SK-N-SH (cell line): ENCODE results near the gene STEEP1. TPM values are rescaled to one million over a fixed set of nuclear protein-coding genes. Genes with fewer than 3 reads are reported as not detected.
"Not testable (repeated sequence)": the region's sequence is repeated elsewhere in the genome, so short reads cannot be mapped to it uniquely, and the experiment has no call there.

Source experiments
- CTCF ChIA-PET: fragments of 300-600, 350-600 bp; formaldehyde crosslinking; extraction: SDS; loops from one replicate; lab custom pipeline; 2021; lab: Yijun Ruan, JAX
- POLR2A ChIA-PET: fragments of 350-600 bp; sonication (Branson Sonifier 250); formaldehyde crosslinking; extraction: SDS; loops from one replicate; lab custom pipeline; 2020; ENCODE audit warnings: antibody characterized with exemption, inconsistent platforms; lab: Yijun Ruan, JAX
- DNase-seq: peaks from one replicate; pipeline ENCODE4 v3.0.0; 2012
- H2AFZ ChIP-seq: fragments of 200-600 bp; sonication (generic); 2 replicates; pipeline ENCODE4 v1.8.1; 2016; ENCODE audit warnings: antibody characterized with exemption, mild to moderate bottlenecking, low read depth
- H3F3A ChIP-seq: fragments of 200-600 bp; sonication (generic); replicated peaks from 2 replicates; pipeline ENCODE3; 2016; ENCODE audit warnings: antibody characterized with exemption, mild to moderate bottlenecking; ENCODE audit not compliant: insufficient read depth
- H3K27ac ChIP-seq, 2 experiments: fragments of 200-500 bp in 1 of 2; fragments of 200-600 bp in 1 of 2; sonication (Bioruptor generic) in 1 of 2; sonication (generic), shearing (Covaris generic) in 1 of 2; 2 replicates each; pipeline versions ENCODE4 v1.5.1 to v1.6.1; 2014 to 2016; ENCODE audit warnings: low read depth in 2 of 2, inconsistent platforms in 1 of 2, low read length in 1 of 2, mild to moderate bottlenecking in 1 of 2, mixed read lengths in 1 of 2
- H3K27me3 ChIP-seq: fragments of 200-600 bp; sonication (generic), shearing (Covaris generic); 2 replicates; pipeline ENCODE4 v1.6.1; 2016; ENCODE audit warnings: mixed run types; ENCODE audit not compliant: insufficient read depth
- H3K36me3 ChIP-seq, 2 experiments: fragments of 200-500 bp in 1 of 2; fragments of 200-600 bp in 1 of 2; sonication (Bioruptor generic) in 1 of 2; sonication (generic) in 1 of 2; replicated peaks in 1 of 2; 2 replicates each; pipeline versions ENCODE3 to v1.5.1; 2014 to 2016; ENCODE audit warnings: low read length in 1 of 2, mild to moderate bottlenecking in 1 of 2; ENCODE audit not compliant: insufficient read depth in 2 of 2, control insufficient read depth in 1 of 2
- H3K4me1 ChIP-seq, 2 experiments: fragments of 200-500 bp in 1 of 2; fragments of 200-600 bp in 1 of 2; sonication (Bioruptor generic) in 1 of 2; sonication (generic), shearing (Covaris generic) in 1 of 2; 2 replicates each; pipeline versions ENCODE4 v1.5.1 to v1.6.1; 2014 to 2016; ENCODE audit warnings: low read depth in 1 of 2, low read length in 1 of 2, mixed run types in 1 of 2; ENCODE audit not compliant: insufficient read depth in 2 of 2, control insufficient read depth in 1 of 2
- H3K4me2 ChIP-seq: fragments of 200-600 bp; sonication (generic), shearing (Covaris generic); 2 replicates; pipeline ENCODE4 v1.6.1; 2017; ENCODE audit warnings: mixed run types
- H3K4me3 ChIP-seq, 2 experiments: fragments of 200-500 bp in 1 of 2; fragments of 200-600 bp in 1 of 2; sonication (Bioruptor generic) in 1 of 2; sonication (generic), shearing (Covaris generic) in 1 of 2; 2 replicates each; pipeline versions ENCODE4 v1.5.1 to v1.8.1; 2014 to 2016; ENCODE audit warnings: low read depth in 2 of 2, inconsistent platforms in 1 of 2, low read length in 1 of 2, mild to moderate bottlenecking in 1 of 2, mixed read lengths in 1 of 2, moderate library complexity in 1 of 2
- H3K79me2 ChIP-seq: fragments of 200-600 bp; sonication (generic); 2 replicates; pipeline ENCODE4 v1.8.1; 2017; ENCODE audit warnings: mild to moderate bottlenecking; ENCODE audit not compliant: insufficient read depth
- H3K9ac ChIP-seq: fragments of 200-600 bp; sonication (generic); 2 replicates; pipeline ENCODE4 v1.6.1; 2017; ENCODE audit warnings: mixed run types
- H3K9me2 ChIP-seq: fragments of 200-600 bp; sonication (generic); 2 replicates; pipeline ENCODE4 v1.6.1; 2017; ENCODE audit warnings: mixed run types
- H3K9me3 ChIP-seq: fragments of 200-600 bp; sonication (generic); 2 replicates; pipeline ENCODE4 v1.6.1; 2017; ENCODE audit warnings: mixed run types, mild to moderate bottlenecking, moderate library complexity
- H4K20me1 ChIP-seq: fragments of 200-600 bp; sonication (generic); 2 replicates; pipeline ENCODE4 v1.6.1; 2017; ENCODE audit warnings: mild to moderate bottlenecking, mixed run types; ENCODE audit not compliant: insufficient read depth
- ELF1 ChIP-seq: IDR thresholded peaks from 2 replicates; pipeline ENCODE4 v1.4.0; 2012
- FOSL2 ChIP-seq: IDR thresholded peaks from 2 replicates; pipeline ENCODE4 v1.4.0; 2012; ENCODE audit warnings: low read depth, mild to moderate bottlenecking, moderate library complexity, borderline replicate concordance
- FOXJ3 ChIP-seq: sonication (generic); formaldehyde crosslinking; IDR thresholded peaks from 2 replicates; pipeline ENCODE4 v1.5.1; 2020; ENCODE audit warnings: mild to moderate bottlenecking, missing genetic modification reagents
- FOXM1 ChIP-seq: IDR thresholded peaks from 2 replicates; pipeline ENCODE4 v1.4.0; 2012; ENCODE audit warnings: low read depth, mild to moderate bottlenecking
- GABPA ChIP-seq: IDR thresholded peaks from 2 replicates; pipeline ENCODE4 v1.4.0; 2012; ENCODE audit warnings: low read depth, mild to moderate bottlenecking
- GATA2 ChIP-seq: sonication (generic); formaldehyde crosslinking; IDR thresholded peaks from 2 replicates; pipeline ENCODE4 v1.5.0; 2020; ENCODE audit warnings: mild to moderate bottlenecking, missing genetic modification reagents
- JUND ChIP-seq: IDR thresholded peaks from 2 replicates; pipeline ENCODE4 v1.4.0; 2012
- MXI1 ChIP-seq: IDR thresholded peaks from 2 replicates; pipeline ENCODE4 v1.6.1; 2012; ENCODE audit warnings: mild to moderate bottlenecking, low read depth, low read length, improper control_type of control experiment
- NRF1 ChIP-seq: IDR thresholded peaks from 2 replicates; pipeline ENCODE4 v1.6.1; 2012; ENCODE audit warnings: low read depth, mild to moderate bottlenecking, low read length
- POLR2AphosphoS5 ChIP-seq: IDR thresholded peaks from 2 replicates; pipeline ENCODE4 v1.6.1; 2012; ENCODE audit warnings: low read depth, low read length
- RAD21 ChIP-seq: IDR thresholded peaks from 2 replicates; pipeline ENCODE4 v1.6.1; 2012; ENCODE audit warnings: mild to moderate bottlenecking, low read length
- RCOR1 ChIP-seq: fragments of 150-350 bp; IDR thresholded peaks from 2 replicates; pipeline ENCODE4 v1.6.1; 2017; ENCODE audit warnings: antibody characterized with exemption, low read length
- RFX5 ChIP-seq: IDR thresholded peaks from 2 replicates; pipeline ENCODE4 v1.6.1; 2012; ENCODE audit warnings: mild to moderate bottlenecking, improper control_type of control experiment, low read length
- SIN3A ChIP-seq: IDR thresholded peaks from 2 replicates; pipeline ENCODE4 v1.6.1; 2012; ENCODE audit warnings: low read depth, mild to moderate bottlenecking, low read length, moderate library complexity, borderline replicate concordance
- YY1 ChIP-seq: IDR thresholded peaks from 2 replicates; pipeline ENCODE4 v1.4.0; 2012; ENCODE audit warnings: low read depth, mild to moderate bottlenecking
- WGBS: methylation state at CpG from one replicate; pipeline ENCODE4 v1.1.6; 2017; ENCODE audit warnings: low lambda C conversion rate; 5-methylcytosine and 5-hydroxymethylcytosine counted together
- polyA plus RNA-seq, 3 experiments: library from polyadenylated mRNA; depleted of rRNA; stranded (reverse); fragments of >200 nt; gene quantifications; 2 replicates each; pipeline ENCODE4 v1.2.3, GENCODE V29; 2012
- TF ChIP-seq, protein P1 (sequence below): IDR thresholded peaks from 2 replicates; pipeline ENCODE4 v1.4.0; 2012; ENCODE audit warnings: low read depth, borderline replicate concordance
- TF ChIP-seq, protein P2 (sequence below): fragments of 150-350 bp; IDR thresholded peaks from 2 replicates; pipeline ENCODE4 v1.6.1; 2017; ENCODE audit warnings: antibody characterized with exemption, low read length, low read depth, borderline replicate concordance
- TF ChIP-seq, protein P3 (sequence below): fragments of 200-600 bp; sonication (generic); IDR thresholded peaks from 2 replicates; pipeline ENCODE4 v1.6.1; 2017; ENCODE audit warnings: antibody characterized with exemption, mild to moderate bottlenecking, moderate library complexity
- TF ChIP-seq, protein P4 (sequence below): IDR thresholded peaks from 2 replicates; pipeline ENCODE4 v1.4.0; 2012; ENCODE audit warnings: low read depth, borderline replicate concordance
- TF ChIP-seq, protein P5 (sequence below): IDR thresholded peaks from 2 replicates; pipeline ENCODE4 v1.4.0; 2012; ENCODE audit warnings: low read depth

The STEEP1 gene
- polyA plus RNA-seq, 1 of the 3 experiments (the other 2 are of a cell fraction): 19.2 TPM

DNA sequence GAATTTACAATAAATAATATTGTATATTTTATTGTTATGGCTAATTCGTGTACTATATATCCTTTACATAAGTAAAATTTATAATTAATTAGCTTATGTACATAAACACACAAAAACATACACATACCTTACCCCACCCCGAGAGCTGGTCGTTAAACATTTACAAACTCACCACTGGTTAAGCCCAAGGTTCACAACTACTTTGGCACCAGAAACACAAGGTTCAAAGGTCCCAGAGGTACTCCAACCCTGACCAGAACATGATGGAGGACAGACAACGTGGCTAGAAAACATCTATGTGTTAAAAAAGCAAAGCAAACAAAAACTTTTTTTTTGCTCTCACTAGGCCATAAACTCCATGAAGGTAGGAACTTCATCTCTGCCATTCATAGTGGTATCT is 59.3 kb downstream of the STEEP1 start:
- 44% methylated on average over 4 of the region's 4 CpGs for WGBS
- Histone ChIP-seq H3K4me2 (no peak overlapping the region), H3K9me3 (no peaks in the 10 kb centered on the region), H3K79me2 (no peaks in the 10 kb centered on the region), H3K4me3 (no peak overlapping the region), H2AFZ (no peak overlapping the region), H3K36me3 (no peaks in the 10 kb centered on the region), H4K20me1 (no peaks in the 10 kb centered on the region), H3K9me2 (no peaks in the 10 kb centered on the region), H3K27ac (no peak overlapping the region), H3K4me1 (peaks cover 0 to 4% of the 10 kb centered on the region in 2 experiments; a peak in 1 of 4 replicates), H3F3A (peaks cover 16% of the 10 kb centered on the region), H3K27me3 (peaks cover 5% of the 10 kb centered on the region), H3K9ac (no peak overlapping the region)
- DNase-seq: no peak
- POLR2A ChIA-PET: no interaction called here
- CTCF ChIA-PET: interaction anchor here (0.9 to 2.7 kb wide), 2 partner anchors 10 to 17 kb away, joined by 5 to 11 read pairs; no protein-coding TSS in a partner anchor
- no peak for TF ChIP-seq GATA2 (CRISPR knock-in tag)
- no peak for TF ChIP-seq SIN3A
- no peak for TF ChIP-seq FOXJ3 (CRISPR knock-in tag)
- TF ChIP-seq GABPA: no peak
- TF ChIP-seq, protein P1, sequence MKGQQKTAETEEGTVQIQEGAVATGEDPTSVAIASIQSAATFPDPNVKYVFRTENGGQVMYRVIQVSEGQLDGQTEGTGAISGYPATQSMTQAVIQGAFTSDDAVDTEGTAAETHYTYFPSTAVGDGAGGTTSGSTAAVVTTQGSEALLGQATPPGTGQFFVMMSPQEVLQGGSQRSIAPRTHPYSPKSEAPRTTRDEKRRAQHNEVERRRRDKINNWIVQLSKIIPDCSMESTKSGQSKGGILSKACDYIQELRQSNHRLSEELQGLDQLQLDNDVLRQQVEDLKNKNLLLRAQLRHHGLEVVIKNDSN: no peak
- TF ChIP-seq POLR2AphosphoS5: no peak
- TF ChIP-seq NRF1: no peak
- no peak for TF ChIP-seq YY1
- TF ChIP-seq, protein P2, sequence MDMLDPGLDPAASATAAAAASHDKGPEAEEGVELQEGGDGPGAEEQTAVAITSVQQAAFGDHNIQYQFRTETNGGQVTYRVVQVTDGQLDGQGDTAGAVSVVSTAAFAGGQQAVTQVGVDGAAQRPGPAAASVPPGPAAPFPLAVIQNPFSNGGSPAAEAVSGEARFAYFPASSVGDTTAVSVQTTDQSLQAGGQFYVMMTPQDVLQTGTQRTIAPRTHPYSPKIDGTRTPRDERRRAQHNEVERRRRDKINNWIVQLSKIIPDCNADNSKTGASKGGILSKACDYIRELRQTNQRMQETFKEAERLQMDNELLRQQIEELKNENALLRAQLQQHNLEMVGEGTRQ: no peak
- TF ChIP-seq MXI1: no peak
- TF ChIP-seq RAD21: no peak
- TF ChIP-seq JUND: no peak
- TF ChIP-seq FOXM1: no peak
- no peak for TF ChIP-seq RCOR1
- TF ChIP-seq, protein P3, sequence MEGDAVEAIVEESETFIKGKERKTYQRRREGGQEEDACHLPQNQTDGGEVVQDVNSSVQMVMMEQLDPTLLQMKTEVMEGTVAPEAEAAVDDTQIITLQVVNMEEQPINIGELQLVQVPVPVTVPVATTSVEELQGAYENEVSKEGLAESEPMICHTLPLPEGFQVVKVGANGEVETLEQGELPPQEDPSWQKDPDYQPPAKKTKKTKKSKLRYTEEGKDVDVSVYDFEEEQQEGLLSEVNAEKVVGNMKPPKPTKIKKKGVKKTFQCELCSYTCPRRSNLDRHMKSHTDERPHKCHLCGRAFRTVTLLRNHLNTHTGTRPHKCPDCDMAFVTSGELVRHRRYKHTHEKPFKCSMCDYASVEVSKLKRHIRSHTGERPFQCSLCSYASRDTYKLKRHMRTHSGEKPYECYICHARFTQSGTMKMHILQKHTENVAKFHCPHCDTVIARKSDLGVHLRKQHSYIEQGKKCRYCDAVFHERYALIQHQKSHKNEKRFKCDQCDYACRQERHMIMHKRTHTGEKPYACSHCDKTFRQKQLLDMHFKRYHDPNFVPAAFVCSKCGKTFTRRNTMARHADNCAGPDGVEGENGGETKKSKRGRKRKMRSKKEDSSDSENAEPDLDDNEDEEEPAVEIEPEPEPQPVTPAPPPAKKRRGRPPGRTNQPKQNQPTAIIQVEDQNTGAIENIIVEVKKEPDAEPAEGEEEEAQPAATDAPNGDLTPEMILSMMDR: no peak
- no peak for TF ChIP-seq FOSL2
- no peak for TF ChIP-seq ELF1
- TF ChIP-seq RFX5: no peak
- TF ChIP-seq, protein P4, sequence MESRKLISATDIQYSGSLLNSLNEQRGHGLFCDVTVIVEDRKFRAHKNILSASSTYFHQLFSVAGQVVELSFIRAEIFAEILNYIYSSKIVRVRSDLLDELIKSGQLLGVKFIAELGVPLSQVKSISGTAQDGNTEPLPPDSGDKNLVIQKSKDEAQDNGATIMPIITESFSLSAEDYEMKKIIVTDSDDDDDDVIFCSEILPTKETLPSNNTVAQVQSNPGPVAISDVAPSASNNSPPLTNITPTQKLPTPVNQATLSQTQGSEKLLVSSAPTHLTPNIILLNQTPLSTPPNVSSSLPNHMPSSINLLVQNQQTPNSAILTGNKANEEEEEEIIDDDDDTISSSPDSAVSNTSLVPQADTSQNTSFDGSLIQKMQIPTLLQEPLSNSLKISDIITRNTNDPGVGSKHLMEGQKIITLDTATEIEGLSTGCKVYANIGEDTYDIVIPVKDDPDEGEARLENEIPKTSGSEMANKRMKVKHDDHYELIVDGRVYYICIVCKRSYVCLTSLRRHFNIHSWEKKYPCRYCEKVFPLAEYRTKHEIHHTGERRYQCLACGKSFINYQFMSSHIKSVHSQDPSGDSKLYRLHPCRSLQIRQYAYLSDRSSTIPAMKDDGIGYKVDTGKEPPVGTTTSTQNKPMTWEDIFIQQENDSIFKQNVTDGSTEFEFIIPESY: no peak
- TF ChIP-seq, protein P5, sequence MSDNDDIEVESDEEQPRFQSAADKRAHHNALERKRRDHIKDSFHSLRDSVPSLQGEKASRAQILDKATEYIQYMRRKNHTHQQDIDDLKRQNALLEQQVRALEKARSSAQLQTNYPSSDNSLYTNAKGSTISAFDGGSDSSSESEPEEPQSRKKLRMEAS: no peak

DNA sequence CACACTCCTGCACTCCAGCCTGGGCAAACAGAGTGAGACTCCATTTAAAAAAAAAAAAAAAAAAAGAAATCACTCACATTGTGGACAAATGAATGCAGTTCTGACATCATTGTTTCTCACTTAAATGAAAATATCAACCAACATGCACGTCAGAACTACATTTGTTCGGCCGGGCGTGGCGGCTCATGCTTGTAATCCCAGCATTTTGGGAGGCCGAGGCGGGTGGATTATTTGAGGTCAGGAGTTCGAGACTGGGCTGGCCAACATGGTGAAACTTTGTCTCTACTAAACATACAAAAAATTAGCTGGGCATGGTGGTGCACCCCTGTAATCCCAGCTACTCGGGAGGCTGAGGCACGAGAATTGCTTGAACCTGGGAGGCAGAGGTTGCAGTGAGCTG is 60.1 kb downstream of the STEEP1 start:
- not testable (repeated sequence) for H3K9me2 ChIP-seq, H3K4me1 ChIP-seq

More for the DNA sequence above, 60.1 kb downstream of the STEEP1 start:
- H3K27ac ChIP-seq, H3K36me3 ChIP-seq, H3K27me3 ChIP-seq, H3K4me2 ChIP-seq, H4K20me1 ChIP-seq, H3K9me3 ChIP-seq, POLR2A ChIA-PET, DNase-seq, H2AFZ ChIP-seq, H3K4me3 ChIP-seq, H3K79me2 ChIP-seq, H3K9ac ChIP-seq: not testable (repeated sequence)
- peaks cover 16% of the 10 kb centered on the region for H3F3A ChIP-seq
- CTCF ChIA-PET: interaction anchor here (1.9 to 2.7 kb wide), 2 partner anchors 11 to 16 kb away, joined by 6 to 11 read pairs; no protein-coding TSS in a partner anchor
- 48% methylated on average over 10 of the region's 10 CpGs for WGBS
